Stimulated activated CD4-positive, alpha-beta T cell treated with anti-CD3 and anti-CD28 coated beads, Interleukin-1b, Interleukin-23, amount 100 ng/mL, for 4 hours (primary cell): ENCODE results near the gene ASAP2.
A peak's percentile ranks its signal among the peaks of the same experiment; 100 is the strongest.

ENCODE experiments used
- DNase-seq, 2 donors: peaks; one replicate each; pipeline ENCODE4 v3.0.0-alpha.2; 2020; ENCODE audit warnings: low read depth in 2 of 2

ASAP2 gene

DNA sequence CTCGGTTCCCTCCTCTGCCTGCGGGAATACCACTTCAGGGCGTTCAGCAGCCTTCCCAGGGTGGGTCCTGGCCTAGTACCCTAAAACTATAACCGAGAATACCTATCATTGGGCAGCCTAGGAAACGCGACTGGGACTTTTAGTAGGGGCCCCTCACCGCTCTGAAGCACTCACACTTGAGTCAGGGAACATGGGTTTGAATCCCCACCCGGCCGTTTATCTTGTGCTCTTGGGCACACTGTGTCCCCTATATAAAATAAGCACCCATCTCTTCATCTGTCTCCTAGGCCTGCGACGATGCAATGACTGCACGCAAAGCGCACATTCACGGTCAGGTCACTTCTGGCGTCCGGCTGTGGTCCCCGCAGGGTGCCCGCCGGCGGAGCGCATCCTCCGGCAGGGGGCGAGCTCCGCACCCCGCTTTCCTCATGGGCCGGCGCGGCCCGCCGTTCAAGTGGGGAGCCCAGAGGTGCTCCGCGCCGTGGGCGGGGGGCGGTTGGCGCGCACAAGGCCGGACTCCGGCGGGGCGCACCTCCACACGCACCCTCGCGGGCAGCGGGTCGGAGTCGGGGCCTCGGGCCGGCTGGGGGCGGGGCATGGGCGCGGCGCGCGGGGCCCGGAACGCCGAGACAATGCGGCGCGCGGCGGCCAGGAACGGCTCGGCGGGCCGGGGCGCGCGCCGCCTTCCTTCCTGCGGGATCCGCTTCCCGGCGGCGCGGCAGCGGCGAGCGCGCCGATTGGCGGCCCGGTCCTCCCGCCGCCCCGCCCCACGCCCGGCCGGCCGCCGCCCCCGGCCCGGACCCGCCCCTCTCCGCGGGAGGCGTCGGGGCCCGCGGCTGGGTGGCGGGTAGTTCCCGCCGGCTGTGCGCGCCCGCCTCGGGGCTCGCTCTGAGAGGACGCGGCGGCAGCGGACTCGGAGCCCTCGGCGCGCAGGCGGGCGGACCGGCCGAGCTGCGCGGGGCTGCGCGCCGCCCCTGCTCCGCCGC is at the start of gene ASAP2:
Gene ASAP2, plus strand, starts transcription at position 850 of the 986 bp plus-strand sequence. CDS start 293 bp downstream, outside the sequence.
- DNase-seq, result peak; percentile 12 to 40

DNA sequence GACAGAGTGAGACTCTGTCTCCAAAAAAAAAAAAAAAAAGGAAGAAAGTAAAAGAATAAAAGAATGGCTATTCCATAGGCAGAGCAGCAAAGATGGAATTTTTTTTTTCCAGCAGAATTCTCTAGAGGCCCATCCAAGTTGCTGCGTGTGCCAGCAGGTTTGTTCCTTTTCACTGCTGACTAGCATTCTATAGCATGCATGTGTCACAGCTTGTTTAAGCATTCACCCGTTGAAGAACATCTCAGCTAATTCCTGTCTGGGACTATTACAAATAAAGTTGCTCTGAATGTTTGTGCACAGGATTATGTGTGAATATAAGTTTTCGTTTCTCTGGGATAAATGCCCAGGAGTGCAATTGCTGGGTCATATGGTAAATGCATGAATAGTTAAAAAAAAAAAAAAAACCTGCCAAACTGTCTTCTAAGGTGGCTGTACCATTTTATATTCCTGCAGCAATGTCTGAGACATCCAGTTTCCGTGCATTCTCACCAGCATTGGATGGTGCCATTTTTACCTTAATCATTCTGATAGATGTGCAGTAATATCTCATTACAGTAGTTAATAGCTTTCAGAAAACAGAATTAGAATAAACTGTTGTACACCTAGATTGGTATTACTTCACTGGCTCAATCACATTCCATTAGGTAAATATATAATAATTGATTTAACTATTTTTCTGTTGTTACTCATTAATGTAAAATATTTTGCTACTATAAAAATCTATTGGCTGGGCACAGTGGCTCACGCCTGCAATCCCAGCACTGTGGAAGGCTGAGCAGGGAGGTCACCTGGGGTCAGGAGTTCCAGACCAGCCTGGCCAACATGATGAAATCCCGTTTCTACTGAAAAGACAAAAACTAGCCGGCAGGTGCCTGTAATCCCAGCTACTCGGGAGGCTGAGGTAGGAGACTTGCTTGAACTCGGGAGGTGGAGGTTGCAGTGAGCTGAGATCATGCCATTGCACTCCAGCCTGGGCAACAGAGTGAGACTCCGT is 47.5 kb upstream of the ASAP2 start:
- no peak for DNase-seq

DNA sequence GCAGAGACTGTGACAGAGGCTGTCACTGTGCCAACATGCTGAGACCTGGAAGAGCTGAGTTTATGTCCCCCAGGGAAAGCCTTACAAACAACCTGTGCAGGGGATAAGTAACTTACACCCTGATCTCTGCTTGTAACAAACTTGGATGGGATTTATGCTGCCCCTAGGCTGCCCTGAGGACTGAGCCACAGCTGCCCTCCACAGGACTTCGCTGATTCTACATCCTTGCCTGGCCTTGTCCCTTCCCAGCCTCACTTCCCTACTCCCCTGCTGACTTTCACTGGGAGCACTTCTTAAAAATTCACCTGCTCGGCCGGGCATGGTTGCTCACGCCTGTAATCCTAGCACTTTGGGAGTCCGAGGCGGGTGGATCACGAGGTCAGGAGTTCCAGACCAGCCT is 45.9 kb upstream of the ASAP2 start:
- DNase-seq, result no peak

DNA sequence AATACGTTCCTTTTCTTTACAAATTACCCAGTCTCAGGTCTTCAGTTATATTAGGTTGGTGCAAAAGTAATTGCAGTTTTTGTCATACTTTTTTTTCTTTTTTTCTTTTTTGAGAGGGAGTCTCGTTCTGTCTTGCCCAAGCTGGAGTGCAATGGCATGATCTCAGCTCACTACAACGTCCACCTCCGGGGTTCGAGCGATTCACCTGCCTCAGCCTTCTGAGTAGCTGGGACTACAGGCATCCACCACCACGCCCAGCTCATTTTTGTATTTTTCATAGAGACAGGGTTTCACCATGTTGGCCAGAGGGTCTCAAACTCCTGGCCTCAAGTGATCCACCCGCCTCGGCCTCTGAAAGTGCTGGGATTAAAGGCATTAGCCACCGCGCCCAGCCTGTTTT is 43.8 kb upstream of the ASAP2 start:
- no peak for DNase-seq

DNA sequence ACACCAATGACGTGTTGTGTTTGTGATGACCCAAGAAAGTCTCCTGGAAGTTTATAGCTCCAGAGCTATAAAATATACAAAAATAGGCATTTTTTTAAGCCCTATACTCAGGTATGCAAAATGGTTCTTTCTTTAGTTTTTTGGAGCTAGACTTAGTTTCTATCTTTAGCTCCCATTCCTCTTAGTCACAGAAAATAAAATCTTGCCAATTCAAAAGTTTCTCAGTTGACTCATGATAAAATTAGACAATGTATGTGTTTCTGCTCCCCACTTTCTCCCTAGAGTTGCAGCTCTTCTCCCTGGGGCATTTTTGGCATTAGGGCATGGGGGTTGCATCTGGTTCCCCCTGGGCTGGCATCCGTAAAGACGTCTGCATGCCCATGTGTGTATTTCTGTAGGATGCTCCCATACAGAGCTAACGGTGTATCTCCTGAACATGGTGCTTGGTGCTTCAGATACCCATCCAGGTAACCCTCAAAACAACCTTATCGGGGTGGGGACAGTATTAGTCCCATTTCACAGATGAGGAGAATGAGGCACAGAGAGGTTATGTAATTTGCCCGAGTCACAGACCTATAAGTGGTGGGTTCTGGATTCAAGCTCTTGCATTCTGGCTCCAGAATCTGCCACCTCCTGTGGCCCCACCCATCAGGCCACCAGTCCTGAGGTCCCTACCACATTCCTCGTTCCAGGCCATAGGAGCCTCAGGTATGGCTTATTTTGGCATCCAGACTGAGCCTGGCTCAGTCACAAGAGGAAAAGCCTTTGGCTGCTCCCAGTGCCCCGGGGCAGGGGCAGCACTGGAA is 43.1 kb upstream of the ASAP2 start:
- no peak for DNase-seq

DNA sequence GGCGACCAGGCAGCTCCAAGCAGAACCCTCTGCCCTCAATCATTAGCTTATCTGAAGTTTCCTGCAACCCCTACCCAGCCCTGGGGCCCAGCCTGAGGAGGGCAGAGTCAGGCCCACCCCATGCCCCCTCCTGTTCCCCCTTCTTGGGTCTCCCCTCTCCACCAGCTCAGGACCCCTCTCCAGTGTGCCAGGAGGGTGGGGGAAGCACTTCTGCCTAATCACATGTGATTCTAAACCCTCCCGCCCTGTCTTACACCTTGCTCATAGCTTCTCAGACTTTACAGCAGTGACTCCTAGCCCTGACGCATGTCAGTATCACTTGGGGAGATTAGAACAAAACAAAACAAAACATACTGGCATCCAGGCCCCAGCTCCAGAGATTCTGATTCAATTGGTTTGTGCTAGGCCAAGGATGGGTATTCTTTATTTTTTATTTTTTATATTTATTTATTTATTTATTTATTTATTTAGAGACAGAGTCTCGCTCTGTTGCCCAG is 42.5 kb upstream of the ASAP2 start:
- no peak for DNase-seq

DNA sequence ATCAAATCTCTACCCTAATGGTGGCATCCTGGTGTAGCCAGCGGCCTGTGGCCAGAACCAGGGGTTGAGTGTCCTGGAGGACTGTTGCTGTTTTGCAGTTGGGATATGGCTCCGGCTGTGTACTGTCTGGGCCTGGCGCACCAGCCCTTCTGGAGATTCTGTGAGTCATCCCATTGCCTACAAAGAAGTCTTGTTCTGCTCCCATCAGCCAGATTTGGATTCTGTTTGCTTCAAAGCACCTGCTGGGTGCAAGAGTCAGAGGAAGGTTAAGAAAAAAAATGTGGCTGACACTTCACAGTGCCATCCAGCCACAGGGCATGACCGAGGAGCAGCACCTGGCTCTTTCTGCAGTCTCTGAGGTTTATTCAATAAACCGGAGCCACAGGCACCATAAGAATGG is 41.0 kb upstream of the ASAP2 start:
- no peak for DNase-seq

DNA sequence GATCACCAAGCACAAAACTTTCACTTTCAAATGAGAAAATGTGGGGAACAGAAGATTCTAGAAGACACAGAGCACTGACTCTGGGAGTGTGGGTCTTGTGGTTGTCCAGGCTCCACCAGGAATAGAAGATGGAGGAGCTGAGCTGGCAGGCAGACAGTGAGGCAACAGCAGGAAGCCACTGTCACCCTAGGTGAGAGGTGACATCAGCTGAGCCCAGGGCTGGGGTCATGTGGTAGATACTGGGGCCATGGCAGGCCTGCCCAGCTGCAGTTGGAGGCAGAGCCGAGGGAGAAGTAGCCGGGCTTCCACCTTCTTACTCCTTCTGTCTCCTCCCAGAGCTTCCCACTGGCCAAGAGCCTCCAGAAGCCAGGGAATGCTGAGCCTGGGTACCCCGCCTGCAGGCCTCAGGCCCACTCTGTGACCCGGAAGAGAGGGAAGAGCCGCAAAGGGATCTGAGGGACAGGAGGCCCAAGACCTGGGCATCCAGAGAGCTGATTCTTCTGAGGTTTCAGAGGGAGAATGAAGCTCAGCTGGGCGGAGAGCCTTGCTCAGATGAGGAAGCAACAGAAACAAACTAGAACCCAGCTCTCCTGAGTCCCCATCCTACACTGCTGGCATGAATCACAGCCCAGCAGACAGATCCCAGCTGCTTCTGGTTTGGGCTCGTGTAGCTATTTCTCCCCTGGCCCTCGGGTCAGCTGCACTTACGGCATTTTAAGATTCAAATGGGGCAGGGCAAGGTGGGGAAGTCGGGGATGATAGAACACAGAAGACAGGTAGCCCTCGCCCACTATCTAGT is 39.8 kb upstream of the ASAP2 start:
- no peak for DNase-seq

DNA sequence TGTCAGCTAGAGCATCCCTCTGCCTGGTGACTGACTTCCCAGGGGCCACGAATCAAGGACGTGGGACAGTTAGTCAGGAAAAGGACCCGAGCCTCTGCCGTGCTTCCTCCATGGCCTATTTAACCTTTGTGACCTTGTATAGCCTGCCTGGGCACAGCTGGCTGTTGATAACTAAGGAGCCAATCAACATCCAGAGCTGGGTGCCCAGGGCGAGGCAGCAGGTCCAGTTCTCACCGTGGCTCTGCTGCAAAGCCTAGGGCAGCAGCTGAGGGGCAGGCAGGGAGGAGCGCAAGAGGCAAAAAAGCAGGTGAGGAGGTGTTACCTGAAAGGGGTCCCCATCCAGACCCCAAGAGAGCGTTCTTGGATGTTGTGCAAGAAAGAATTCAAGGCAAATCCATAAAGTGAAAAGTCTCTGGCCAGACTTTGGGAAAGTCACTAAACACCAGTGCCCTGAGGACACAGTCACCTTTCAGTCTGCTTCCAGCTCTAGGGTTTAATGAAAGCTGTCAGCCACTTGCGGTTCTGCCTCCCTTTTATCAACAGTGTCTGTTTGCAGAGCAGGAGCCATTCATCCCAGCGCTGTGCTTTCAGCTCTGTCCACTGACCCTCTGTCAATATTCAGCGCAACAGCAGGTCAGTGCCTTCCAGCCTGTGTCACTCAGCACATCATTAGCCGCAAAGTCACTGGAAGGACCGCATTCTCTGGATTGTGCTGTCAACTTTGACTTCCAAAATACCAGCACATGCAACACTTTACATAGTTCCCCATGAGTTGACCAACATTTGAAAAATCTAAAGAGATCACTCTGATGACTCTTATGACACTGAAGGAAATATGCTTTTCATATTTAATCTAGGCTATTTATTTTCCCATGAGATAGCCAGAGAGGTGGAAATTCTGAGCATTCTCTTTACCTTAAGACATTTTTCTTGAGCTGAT is 38.6 kb upstream of the ASAP2 start:
- DNase-seq, result no peak

DNA sequence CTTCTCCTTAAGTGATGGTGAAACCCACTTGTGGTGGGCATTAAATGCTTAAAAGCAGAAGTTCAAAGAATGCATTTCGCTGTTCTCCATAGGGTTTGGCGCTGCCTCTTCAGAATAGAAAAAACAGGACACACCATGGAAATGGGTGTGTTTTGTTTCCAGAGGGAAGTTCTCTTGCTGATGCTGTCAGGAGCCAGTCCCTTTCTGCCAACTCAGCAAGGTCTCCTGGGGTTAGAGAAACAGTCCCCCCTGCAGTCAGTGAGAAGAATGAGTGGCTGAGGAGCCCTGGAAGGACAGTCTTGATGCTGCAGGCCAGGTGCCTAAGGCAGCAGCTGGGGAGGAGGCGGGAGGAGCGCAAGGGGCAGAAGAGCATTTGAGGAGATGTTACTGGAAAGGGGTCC is 37.8 kb upstream of the ASAP2 start:
- no peak for DNase-seq

DNA sequence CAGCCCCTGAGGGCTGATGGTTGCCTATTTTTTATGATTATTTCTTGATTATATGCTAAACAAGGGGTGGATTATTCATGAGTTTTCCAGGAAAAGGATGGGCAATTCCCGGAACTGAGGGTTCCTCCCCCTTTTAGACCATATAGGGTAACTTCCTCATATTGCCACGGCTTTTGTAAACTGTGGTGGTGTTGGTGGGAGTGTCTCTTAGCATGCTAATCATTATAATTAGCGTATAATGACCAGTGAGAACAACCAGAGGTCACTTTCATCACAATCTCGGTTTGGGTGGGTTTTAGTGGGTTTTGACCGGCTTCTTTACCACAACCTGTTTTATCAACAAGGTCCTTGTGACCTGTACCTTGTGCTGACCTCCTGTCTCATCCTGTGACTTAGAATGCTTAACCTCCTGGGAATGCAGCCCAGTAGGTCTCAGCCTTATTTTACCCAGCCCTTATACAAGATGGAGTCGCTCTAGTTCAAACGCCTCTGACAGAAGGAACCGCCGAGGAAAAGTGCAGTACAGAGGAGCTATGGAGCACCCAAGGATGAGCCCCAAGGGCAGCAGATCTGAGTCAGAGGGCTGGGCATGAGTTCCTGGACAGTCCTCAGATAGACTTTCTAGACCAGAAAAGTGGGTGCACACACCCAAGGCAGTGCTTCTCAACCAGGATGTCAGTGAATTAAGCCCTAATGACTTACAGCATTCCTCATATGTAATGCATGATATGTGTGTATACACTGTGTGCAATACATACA is 37.1 kb upstream of the ASAP2 start:
- DNase-seq, result no peak

DNA sequence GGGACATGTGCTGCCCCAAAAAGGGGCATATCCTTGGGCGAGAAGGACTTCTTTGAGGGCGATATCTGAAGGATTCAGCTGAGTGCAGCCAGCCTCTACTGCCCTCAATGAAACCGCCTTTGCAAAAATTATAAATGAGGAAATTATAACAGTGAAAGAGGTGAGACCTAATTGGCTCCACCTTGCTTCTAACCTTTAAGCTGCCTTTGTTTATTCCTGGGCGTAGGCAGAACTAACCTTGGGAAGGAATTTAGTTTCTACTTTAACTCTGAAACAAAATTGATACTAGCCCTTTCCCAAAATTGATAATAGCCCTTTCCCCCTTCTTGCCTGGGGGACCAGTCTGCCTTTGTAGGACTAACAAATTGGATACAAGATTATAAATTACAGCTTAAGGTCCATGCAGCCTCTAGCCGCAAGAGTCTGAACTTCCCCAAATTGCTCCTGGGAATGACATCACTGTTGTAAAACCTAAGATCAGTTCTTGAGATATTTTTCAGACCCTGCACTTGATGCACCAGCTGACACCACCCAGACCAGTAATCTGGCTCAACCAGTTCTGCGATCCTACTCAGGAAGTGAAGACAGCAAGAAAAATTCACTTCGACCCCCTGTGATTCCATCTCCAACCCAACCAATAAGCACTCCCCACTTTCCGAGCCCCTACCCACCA is 36.0 kb upstream of the ASAP2 start:
- no peak for DNase-seq

DNA sequence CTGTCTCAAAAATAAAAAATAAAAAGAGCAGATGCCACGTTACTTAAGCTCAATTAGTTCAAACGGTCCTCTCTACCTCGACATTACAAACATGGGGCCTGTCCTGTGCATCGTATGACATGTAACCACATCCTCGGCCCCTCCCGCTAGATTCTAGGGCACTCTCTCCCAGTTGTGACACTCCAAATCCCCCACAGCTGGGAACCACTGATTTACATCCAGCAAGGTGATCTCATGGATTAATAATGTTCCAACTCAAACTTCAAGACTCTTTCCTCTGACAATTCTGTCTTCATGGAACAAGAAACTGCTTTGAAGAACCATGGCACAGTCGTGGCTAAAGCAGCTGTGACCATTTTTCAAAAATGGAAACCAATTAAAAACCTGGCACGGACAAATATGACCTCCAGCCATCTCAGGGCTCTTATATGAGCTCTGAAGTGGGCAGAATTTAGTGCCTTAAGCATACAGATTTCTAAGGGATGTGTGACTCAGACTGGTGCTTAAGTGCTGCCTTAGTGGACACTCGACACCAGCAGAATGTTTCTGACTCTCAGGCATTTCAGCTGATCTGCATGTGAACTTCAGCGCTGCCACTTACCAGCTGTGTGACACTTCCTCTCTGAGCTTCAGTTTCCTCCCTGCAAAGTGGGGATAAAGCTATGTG is 31.7 kb upstream of the ASAP2 start:
- DNase-seq, result no peak

DNA sequence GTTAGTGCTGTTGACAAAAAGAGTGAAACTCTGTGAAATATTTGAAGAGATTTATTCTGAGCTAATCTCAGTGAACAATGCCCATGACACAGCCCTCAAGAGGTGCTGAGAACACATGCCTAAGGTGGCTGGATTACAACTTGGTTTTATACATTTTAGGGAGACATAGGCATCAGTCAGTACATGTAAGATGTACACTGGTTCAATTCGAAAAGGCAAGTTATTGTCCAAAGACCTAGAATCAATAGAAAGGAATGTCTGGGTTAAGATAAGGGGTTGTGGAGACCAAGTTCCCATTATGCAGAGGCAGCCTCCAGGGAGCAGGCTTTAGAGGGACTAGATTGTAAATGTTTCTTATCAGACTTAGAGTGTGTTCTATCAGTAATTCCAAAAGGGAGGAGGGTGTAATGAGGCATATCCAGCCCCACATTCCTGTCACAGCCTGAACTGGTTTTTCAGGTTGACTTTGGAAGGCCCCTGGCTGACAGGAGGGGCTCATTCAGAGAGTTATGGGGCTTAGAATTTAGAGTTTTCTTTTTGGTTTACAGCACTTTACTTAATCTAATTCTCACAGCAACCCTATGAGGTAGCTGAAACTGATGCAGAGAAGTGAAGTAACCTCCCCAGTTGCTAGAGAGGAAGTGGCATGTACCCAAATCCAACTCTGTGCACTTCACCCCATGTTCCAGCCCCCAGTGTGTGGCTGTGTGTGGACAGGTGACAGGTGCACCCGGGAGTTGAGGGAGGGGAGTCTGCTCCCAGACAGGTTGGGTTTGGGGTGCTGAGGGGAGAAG is 28.3 kb upstream of the ASAP2 start:
- no peak for DNase-seq

DNA sequence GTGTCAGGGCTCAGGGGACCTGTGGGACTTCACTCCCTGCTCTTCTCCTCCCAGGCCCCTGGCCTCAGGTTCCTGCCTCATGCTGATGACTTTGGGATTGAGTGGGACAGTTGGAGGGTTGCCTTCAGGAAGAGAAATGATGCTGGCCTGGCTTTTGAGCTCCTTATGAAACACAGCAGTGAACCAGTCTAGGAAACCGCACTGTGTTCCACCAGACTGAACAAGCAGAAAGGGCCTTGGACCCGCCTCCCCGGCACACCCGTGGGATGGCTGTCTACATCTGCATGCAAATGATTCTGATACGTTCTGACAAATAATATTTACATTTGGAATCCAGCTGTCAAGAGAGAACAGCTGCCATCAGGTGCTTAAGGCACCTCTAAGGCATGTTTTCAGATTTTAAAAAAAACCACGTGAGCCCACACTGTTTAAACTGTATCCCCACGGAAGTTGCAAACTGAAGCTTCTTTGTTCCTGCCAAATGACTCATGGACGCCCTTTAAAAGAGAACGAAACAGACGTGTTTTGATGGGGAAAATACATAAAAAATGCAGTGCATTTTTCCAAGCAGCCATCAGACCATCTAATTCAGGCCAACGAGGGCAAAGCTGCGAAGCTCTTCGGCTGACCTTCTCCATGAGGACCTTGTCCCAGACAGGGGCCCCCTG is 27.6 kb upstream of the ASAP2 start:
- DNase-seq, result no peak

DNA sequence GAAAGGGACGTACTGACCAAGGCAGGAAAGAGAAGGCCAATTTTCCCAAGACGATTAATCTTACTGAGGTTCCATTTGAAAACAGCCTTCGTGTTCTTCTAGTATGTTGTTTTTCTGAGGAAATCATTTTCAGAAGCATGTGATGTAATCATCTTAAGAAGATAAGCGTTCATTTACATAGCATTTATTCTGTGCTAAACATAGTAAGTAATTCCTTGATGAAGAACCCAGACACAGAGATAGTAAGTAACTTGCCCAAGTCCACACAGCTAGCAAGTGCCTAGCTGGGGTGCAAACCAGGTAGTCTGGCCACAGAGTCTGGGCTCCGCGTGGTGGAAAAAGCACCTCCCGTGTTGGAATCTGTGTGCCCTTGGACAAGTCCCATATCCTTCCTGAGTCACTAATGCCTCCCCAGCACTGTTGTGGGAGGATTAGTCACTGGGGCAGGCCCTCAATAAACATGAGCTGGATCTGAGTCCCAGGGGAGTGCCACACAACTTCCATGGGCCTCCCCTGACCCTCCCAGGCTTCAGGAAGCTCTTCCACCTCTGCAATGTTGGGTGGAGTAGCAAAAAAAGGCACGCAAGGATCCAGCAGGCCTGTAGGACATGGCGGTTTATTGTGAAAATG is 26.9 kb upstream of the ASAP2 start:
- DNase-seq, result no peak
